ENCODE measurements around the gene LAMTOR2. TPM values are rescaled to one million over a fixed set of nuclear protein-coding genes. Genes with fewer than 3 reads are reported as not detected.

Gene LAMTOR2
- polyA plus RNA-seq, 1 donor from 2014 or later = 81.3 TPM

DNA sequence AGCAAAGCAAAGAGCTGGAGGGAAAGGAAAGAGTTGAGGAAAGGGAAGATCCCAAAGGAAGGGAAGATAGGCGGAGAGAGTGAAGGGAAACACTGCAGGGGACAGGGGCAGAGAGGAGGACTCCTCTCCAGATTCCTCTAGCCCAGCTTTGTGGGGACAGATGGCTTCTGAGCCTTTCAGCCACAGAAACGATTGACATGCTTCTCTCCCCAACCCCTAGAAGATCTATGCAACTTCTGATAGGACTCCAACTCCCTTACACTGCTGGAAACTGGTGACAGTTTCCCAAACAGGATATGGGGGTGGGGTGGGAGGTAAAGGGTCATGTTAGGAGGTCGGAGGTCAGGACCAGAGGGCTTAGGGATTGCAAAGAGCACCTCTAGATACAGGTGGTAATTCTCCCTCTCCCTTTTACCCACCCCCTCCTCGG, 21.2 kb downstream of the LAMTOR2 start:
- Histone ChIP-seq H2AFZ (ENCODE audit: low read depth, low read length) (no peak overlapping the region), H3K36me3 (ENCODE audit: insufficient read depth, low read length) (peaks cover 9% of the 10 kb centered on the region), H3K4me2 (ENCODE audit: low read length) (peak overlapping the region; percentile 21), H3F3A (ENCODE audit: insufficient read depth, low read length, poor library complexity, severe bottlenecking) (peaks cover 5% of the 10 kb centered on the region), H3K4me3 (ENCODE audit: low read length) (peak overlapping the region; percentile 93), H3K9me3 (ENCODE audit: low read length) (no peaks in the 10 kb centered on the region), H3K27ac (ENCODE audit: low read length) (no peak overlapping the region), H4K20me1 (ENCODE audit: insufficient read depth) (peaks cover 67% of the 10 kb centered on the region), H3K27me3 (ENCODE audit: insufficient read depth, low read depth, low read length) (no peaks in the 10 kb centered on the region), H3K9ac (ENCODE audit: low read length) (peak overlapping the region; percentile 38), H3K79me2 (replicated peaks; ENCODE audit: insufficient read depth, low read length) (peaks cover 70% of the 10 kb centered on the region), H3K9me2 (ENCODE audit: insufficient read depth, low read length) (no peaks in the 10 kb centered on the region)
- TF ChIP-seq, protein P1, sequence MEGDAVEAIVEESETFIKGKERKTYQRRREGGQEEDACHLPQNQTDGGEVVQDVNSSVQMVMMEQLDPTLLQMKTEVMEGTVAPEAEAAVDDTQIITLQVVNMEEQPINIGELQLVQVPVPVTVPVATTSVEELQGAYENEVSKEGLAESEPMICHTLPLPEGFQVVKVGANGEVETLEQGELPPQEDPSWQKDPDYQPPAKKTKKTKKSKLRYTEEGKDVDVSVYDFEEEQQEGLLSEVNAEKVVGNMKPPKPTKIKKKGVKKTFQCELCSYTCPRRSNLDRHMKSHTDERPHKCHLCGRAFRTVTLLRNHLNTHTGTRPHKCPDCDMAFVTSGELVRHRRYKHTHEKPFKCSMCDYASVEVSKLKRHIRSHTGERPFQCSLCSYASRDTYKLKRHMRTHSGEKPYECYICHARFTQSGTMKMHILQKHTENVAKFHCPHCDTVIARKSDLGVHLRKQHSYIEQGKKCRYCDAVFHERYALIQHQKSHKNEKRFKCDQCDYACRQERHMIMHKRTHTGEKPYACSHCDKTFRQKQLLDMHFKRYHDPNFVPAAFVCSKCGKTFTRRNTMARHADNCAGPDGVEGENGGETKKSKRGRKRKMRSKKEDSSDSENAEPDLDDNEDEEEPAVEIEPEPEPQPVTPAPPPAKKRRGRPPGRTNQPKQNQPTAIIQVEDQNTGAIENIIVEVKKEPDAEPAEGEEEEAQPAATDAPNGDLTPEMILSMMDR (IDR thresholded peaks at IDR 0.05; ENCODE audit: poor library complexity, severe bottlenecking) = no peak
- TF ChIP-seq POLR2AphosphoS5 (IDR thresholded peaks at IDR 0.05) (no peak), MXI1 (conservative IDR thresholded peaks at IDR 0.05; ENCODE audit: poor library complexity, severe bottlenecking) (no peak), EZH2 (IDR thresholded peaks at IDR 0.05; ENCODE audit: borderline replicate concordance, insufficient read depth, low read length, poor library complexity, severe bottlenecking) (no peak), EP300 (conservative IDR thresholded peaks at IDR 0.05; ENCODE audit: poor library complexity, severe bottlenecking) (no peak)

DNA sequence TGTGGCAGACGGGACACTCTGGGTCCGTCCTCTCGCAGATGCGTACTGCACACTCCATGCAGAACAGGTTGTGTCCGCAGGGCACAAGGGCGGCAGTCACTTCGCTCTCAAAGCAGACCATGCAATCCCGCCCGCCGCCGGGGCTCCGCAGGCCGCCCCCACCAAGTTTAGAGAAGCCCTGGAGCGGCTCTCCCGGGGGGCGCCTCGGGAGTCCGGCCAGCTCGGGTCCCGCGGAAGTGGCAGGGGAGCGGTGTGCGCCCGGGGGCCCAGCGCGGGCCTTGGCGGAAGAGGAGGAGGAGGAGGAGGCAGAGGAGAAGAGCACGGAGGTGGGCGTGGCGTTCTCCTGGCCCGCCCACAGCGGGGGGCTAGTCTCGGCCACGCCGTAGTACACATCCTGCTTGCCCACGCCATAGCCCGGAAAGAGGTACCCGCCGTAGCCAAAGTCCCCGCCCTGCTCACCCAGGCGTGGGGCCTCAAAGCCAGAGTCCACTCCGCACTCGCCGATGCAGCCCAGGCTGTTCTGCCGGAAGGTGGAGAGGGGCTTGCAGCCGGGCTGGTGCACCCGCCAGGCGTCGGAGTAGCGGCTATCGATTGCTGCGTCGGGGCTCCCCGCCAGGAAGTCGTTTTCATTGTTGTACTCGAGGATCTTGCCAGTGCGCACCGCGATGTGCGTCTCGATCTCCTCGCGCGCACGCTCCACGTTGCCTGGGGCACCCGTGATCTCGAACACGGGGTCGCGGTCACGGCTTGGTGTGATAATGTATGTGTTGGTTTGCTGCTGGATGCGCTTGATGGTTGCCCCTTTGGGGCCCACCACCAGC, 22.2 kb downstream of the LAMTOR2 start:
- Histone ChIP-seq H3K27me3 (ENCODE audit: insufficient read depth, low read depth, low read length) (no peaks in the 10 kb centered on the region), H3K9me2 (ENCODE audit: insufficient read depth, low read length) (no peaks in the 10 kb centered on the region), H3K9me3 (ENCODE audit: low read length) (no peaks in the 10 kb centered on the region), H3K79me2 (replicated peaks; ENCODE audit: insufficient read depth, low read length) (peaks cover 78% of the 10 kb centered on the region), H3K4me2 (ENCODE audit: low read length) (no peak overlapping the region), H3F3A (ENCODE audit: insufficient read depth, low read length, poor library complexity, severe bottlenecking) (peaks cover 5% of the 10 kb centered on the region), H3K36me3 (ENCODE audit: insufficient read depth, low read length) (peaks cover 9% of the 10 kb centered on the region), H2AFZ (ENCODE audit: low read depth, low read length) (no peak overlapping the region), H3K9ac (ENCODE audit: low read length) (peak overlapping the region; percentile 16), H3K4me3 (ENCODE audit: low read length) (peak overlapping the region; percentile 93), H4K20me1 (ENCODE audit: insufficient read depth) (peaks cover 64% of the 10 kb centered on the region), H3K27ac (ENCODE audit: low read length) (no peak overlapping the region)
- TF ChIP-seq MXI1 (conservative IDR thresholded peaks at IDR 0.05; ENCODE audit: poor library complexity, severe bottlenecking) (no peak), EZH2 (IDR thresholded peaks at IDR 0.05; ENCODE audit: borderline replicate concordance, insufficient read depth, low read length, poor library complexity, severe bottlenecking) (no peak), RAD21 (conservative IDR thresholded peaks at IDR 0.05) (no peak), EP300 (conservative IDR thresholded peaks at IDR 0.05; ENCODE audit: poor library complexity, severe bottlenecking) (no peak), SMC3 (conservative IDR thresholded peaks at IDR 0.05; ENCODE audit: poor library complexity) (no peak), POLR2AphosphoS5 (IDR thresholded peaks at IDR 0.05) (no peak)
- TF ChIP-seq, protein P1 (IDR thresholded peaks at IDR 0.05; ENCODE audit: poor library complexity, severe bottlenecking) = no peak

DNA sequence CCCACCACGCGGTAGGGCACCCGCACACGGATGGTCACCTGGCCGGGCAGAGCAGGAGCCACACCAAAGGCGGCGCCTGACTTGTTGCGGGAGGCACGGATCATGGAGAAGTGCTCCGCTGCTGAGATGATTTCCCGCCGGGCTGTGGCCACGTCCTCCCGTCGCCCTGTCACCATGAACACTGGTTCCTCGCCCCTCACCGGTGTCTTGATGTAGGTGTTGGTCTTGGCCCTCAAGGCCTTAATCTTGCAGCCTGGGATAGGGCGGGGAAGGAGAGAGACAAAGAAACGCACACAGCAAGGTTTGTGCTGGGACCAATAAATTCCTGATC, 22.8 kb downstream of the LAMTOR2 start:
- H3K27me3 ChIP-seq (ENCODE audit: insufficient read depth, low read depth, low read length) = no peaks in the 10 kb centered on the region
- no peak overlapping the region for H3K9ac ChIP-seq (ENCODE audit: low read length)
- H2AFZ ChIP-seq (ENCODE audit: low read depth, low read length) = no peak overlapping the region
- no peaks in the 10 kb centered on the region for H3K9me3 ChIP-seq (ENCODE audit: low read length)
- peaks cover 61% of the 10 kb centered on the region for H4K20me1 ChIP-seq (ENCODE audit: insufficient read depth)
- peaks cover 5% of the 10 kb centered on the region for H3F3A ChIP-seq (ENCODE audit: insufficient read depth, low read length, poor library complexity, severe bottlenecking)
- peak overlapping the region; percentile 93 for H3K4me3 ChIP-seq (ENCODE audit: low read length)
- H3K27ac ChIP-seq (ENCODE audit: low read length) = no peak overlapping the region
- H3K9me2 ChIP-seq (ENCODE audit: insufficient read depth, low read length) = no peaks in the 10 kb centered on the region
- peaks cover 9% of the 10 kb centered on the region for H3K36me3 ChIP-seq (ENCODE audit: insufficient read depth, low read length)
- peaks cover 84% of the 10 kb centered on the region for H3K79me2 ChIP-seq (replicated peaks; ENCODE audit: insufficient read depth, low read length)
- no peak overlapping the region for H3K4me2 ChIP-seq (ENCODE audit: low read length)
- TF ChIP-seq TAF1 (IDR thresholded peaks at IDR 0.05; ENCODE audit: low read depth) = no peak
